Keratinocyte (primary cell): ENCODE data around the gene LDLRAD4. TPM values are rescaled to one million over a fixed set of nuclear protein-coding genes. Genes with fewer than 3 reads are reported as not detected.

ENCODE experiments used
- DNase-seq: peaks from one replicate; pipeline ENCODE4 v3.0.0-alpha.2; 2011; ENCODE audit warnings: low read depth, missing footprints, low spot score
- FAIRE-seq: peaks from 2 replicates; lab custom pipeline; 2011; peaks lifted over from hg19 to GRCh38; lab: Jason Lieb, UNC
- H2AFZ ChIP-seq: 2 replicates; pipeline ENCODE4 v1.6.0; 2012; ENCODE audit warnings: low read length, control low read depth, inconsistent platforms; ENCODE audit not compliant: control insufficient read depth
- H3K27ac ChIP-seq: 2 replicates; pipeline ENCODE4 v1.5.1; 2011; ENCODE audit warnings: low read length; ENCODE audit not compliant: control insufficient read depth, insufficient read depth
- H3K27me3 ChIP-seq: 3 replicates; pipeline ENCODE4 v1.6.0; 2011; ENCODE audit warnings: low read length; ENCODE audit not compliant: control insufficient read depth, insufficient read depth; ENCODE audit errors: extremely low read depth
- H3K36me3 ChIP-seq, 2 experiments: 2 replicates in 1 of 2; 3 replicates in 1 of 2; pipeline ENCODE4 v1.5.1; 2011; ENCODE audit warnings: low read length in 2 of 2, mild to moderate bottlenecking in 1 of 2; ENCODE audit not compliant: control insufficient read depth in 2 of 2, insufficient read depth in 2 of 2; ENCODE audit errors: extremely low read depth in 1 of 2
- H3K4me1 ChIP-seq: 3 replicates; pipeline ENCODE4 v1.5.1; 2011; ENCODE audit warnings: low read length; ENCODE audit not compliant: control insufficient read depth, insufficient read depth; ENCODE audit errors: extremely low read depth
- H3K4me2 ChIP-seq: 3 replicates; pipeline ENCODE4 v1.6.0; 2011; ENCODE audit warnings: low read depth, low read length; ENCODE audit not compliant: control insufficient read depth, insufficient read depth; ENCODE audit errors: extremely low read depth
- H3K4me3 ChIP-seq, 3 experiments: fragments of 200-600 bp in 1 of 3; sonication (generic) in 1 of 3; 2 replicates in 2 of 3; 3 replicates in 1 of 3; pipeline ENCODE4 v1.5.1; 2011 to 2016; ENCODE audit warnings: low read length in 3 of 3, mild to moderate bottlenecking in 3 of 3, control low read depth in 2 of 3, inconsistent platforms in 1 of 3, low read depth in 1 of 3, mixed read lengths in 1 of 3, mixed run types in 1 of 3, moderate library complexity in 1 of 3; ENCODE audit not compliant: control insufficient read depth in 2 of 3, insufficient read depth in 2 of 3; ENCODE audit errors: extremely low read depth in 1 of 3
- H3K79me2 ChIP-seq: 2 replicates; pipeline ENCODE4 v1.6.0; 2012; ENCODE audit warnings: low read length; ENCODE audit not compliant: control insufficient read depth, insufficient read depth
- H3K9ac ChIP-seq: 3 replicates; pipeline ENCODE4 v1.6.0; 2011; ENCODE audit warnings: low read length; ENCODE audit not compliant: control insufficient read depth, insufficient read depth; ENCODE audit errors: extremely low read depth
- H3K9me1 ChIP-seq: 3 replicates; pipeline ENCODE4 v1.6.0; 2011; ENCODE audit warnings: low read length; ENCODE audit not compliant: control insufficient read depth, insufficient read depth; ENCODE audit errors: extremely low read depth
- H3K9me3 ChIP-seq: 2 replicates; pipeline ENCODE4 v1.5.1; 2012; ENCODE audit warnings: low read depth, low read length; ENCODE audit not compliant: control insufficient read depth
- H4K20me1 ChIP-seq: 3 replicates; pipeline ENCODE4 v1.6.0; 2011; ENCODE audit warnings: low read length; ENCODE audit not compliant: control insufficient read depth, insufficient read depth; ENCODE audit errors: extremely low read depth
- CTCF ChIP-seq, 3 experiments: IDR thresholded peaks in 1 of 3; conservative IDR thresholded peaks in 1 of 3; optimal IDR thresholded peaks in 1 of 3; 2 replicates in 2 of 3; 3 replicates in 1 of 3; pipeline versions ENCODE3 to v1.5.1; 2011; ENCODE audit warnings: low read length in 3 of 3, mild to moderate bottlenecking in 3 of 3, moderate library complexity in 2 of 3, control low read depth in 1 of 3, inconsistent platforms in 1 of 3; ENCODE audit not compliant: insufficient read depth in 2 of 3; ENCODE audit errors: extremely low read depth in 1 of 3
- EZH2 ChIP-seq: IDR thresholded peaks from one replicate; pipeline ENCODE4 v1.6.1; 2012; ENCODE audit warnings: inconsistent platforms, mild to moderate bottlenecking, low read length, moderate library complexity
- dilution Hi-C: fragments of 300-500 bp; cut with MboI; formaldehyde crosslinking; loops from one replicate; pipeline ENCODE4 v1.7.0; 2020; ENCODE audit warnings: low sequenced_read_pairs; ENCODE audit not compliant: extremely low pct_ligation_motif_present
- polyA plus RNA-seq, 5 experiments: library from polyadenylated mRNA; depleted of rRNA in 3 of 5; stranded (reverse) in 3 of 5; stranded (forward) in 1 of 5; unstranded in 1 of 5; fragments of >200 nt; gene quantifications; 1 replicate in 1 of 5; 2 replicates in 3 of 5; 3 replicates in 1 of 5; pipeline versions ENCODE4 v1.2.1 to v1.2.3, GENCODE V29; 2011 to 2012; ENCODE audit warnings: missing spikeins in 2 of 5, low read depth in 1 of 5, low replicate concordance in 1 of 5

Gene LDLRAD4
- polyA plus RNA-seq, 1 donor (not counting 4 experiments of a cell fraction or from before 2014, with no cell fraction given) = not detected

GRCh38 chr18:13380691-13381070 lies 162.1 kb downstream of the LDLRAD4 start:
- no peak for FAIRE-seq
- no peak overlapping the region for H2AFZ ChIP-seq
- no peaks in the 10 kb centered on the region for H3K79me2 ChIP-seq
- no peaks in the 10 kb centered on the region for H3K36me3 ChIP-seq
- dilution Hi-C loops = no loop called here
- TF ChIP-seq CTCF (optimal IDR thresholded peaks at IDR 0.05 in 1 of 3, IDR thresholded peaks at IDR 0.05 in 1 of 3, conservative IDR thresholded peaks at IDR 0.05 in 1 of 3; ENCODE audit: extremely low read depth in 1 of 3, insufficient read depth in 2 of 3, low read length in 3 of 3) (no peak), EZH2 (no peak)
- H4K20me1 ChIP-seq = no peaks in the 10 kb centered on the region
- H3K4me3 ChIP-seq = no peak overlapping the region
- no peak for DNase-seq
- H3K27me3 ChIP-seq = no peaks in the 10 kb centered on the region
- no peaks in the 10 kb centered on the region for H3K9me1 ChIP-seq
- H3K4me2 ChIP-seq = no peak overlapping the region
- peaks cover under 1% of the 10 kb centered on the region for H3K4me1 ChIP-seq
- H3K27ac ChIP-seq = no peak overlapping the region
- H3K9me3 ChIP-seq = no peaks in the 10 kb centered on the region
- no peak overlapping the region for H3K9ac ChIP-seq

GRCh38 chr18:13381331-13381730 lies 162.8 kb downstream of the LDLRAD4 start:
- no peak for TF ChIP-seq EZH2
- no peak for TF ChIP-seq CTCF (optimal IDR thresholded peaks at IDR 0.05 in 1 of 3, IDR thresholded peaks at IDR 0.05 in 1 of 3, conservative IDR thresholded peaks at IDR 0.05 in 1 of 3; ENCODE audit: extremely low read depth in 1 of 3, insufficient read depth in 2 of 3, low read length in 3 of 3)
- H3K9me3 ChIP-seq = no peaks in the 10 kb centered on the region
- FAIRE-seq = no peak
- no peaks in the 10 kb centered on the region for H3K36me3 ChIP-seq
- no peak overlapping the region for H2AFZ ChIP-seq
- no peak for DNase-seq
- H3K4me2 ChIP-seq = no peak overlapping the region
- no peaks in the 10 kb centered on the region for H4K20me1 ChIP-seq
- H3K27ac ChIP-seq = no peak overlapping the region
- no peaks in the 10 kb centered on the region for H3K4me1 ChIP-seq
- no peaks in the 10 kb centered on the region for H3K27me3 ChIP-seq
- no peaks in the 10 kb centered on the region for H3K79me2 ChIP-seq
- no peak overlapping the region for H3K9ac ChIP-seq
- H3K9me1 ChIP-seq = no peaks in the 10 kb centered on the region
- H3K4me3 ChIP-seq = no peak overlapping the region
- dilution Hi-C loops = no loop called here
